Neural crest cell (in vitro differentiated cells): ENCODE results near the gene NCOA3. TPM values are rescaled to one million over a fixed set of nuclear protein-coding genes. Genes with fewer than 3 reads are reported as not detected.
"Not testable (repeated sequence)": the region's sequence is repeated elsewhere in the genome, so short reads cannot be mapped to it uniquely, and the experiment has no call there.

Experiments used
- DNase-seq: peaks from one replicate; pipeline ENCODE4 v3.0.0; 2021; ENCODE audit warnings: low read depth, mixed read lengths, low spot score
- H3K27ac Mint-ChIP-seq: one replicate; pipeline ENCODE4 v1.8.0; 2021; ENCODE audit warnings: mild to moderate bottlenecking, mixed read lengths; ENCODE audit not compliant: unreplicated experiment
- H3K27me3 Mint-ChIP-seq: 2 replicates; pipeline ENCODE4 v1.8.0; 2021; ENCODE audit warnings: low read depth, mild to moderate bottlenecking, mixed read lengths
- H3K36me3 Mint-ChIP-seq: 2 replicates; pipeline ENCODE4 v1.8.0; 2021; ENCODE audit warnings: low read depth, mild to moderate bottlenecking, mixed read lengths
- H3K4me1 Mint-ChIP-seq: 2 replicates; pipeline ENCODE4 v1.8.0; 2021; ENCODE audit warnings: mixed read lengths
- H3K4me3 Mint-ChIP-seq: one replicate; pipeline ENCODE4 v1.8.0; 2021; ENCODE audit warnings: mild to moderate bottlenecking, mixed read lengths
- H3K9me3 Mint-ChIP-seq: 2 replicates; pipeline ENCODE4 v1.8.0; 2021; ENCODE audit warnings: mixed read lengths
- CTCF ChIP-seq: fragments of 200-600 bp; sonication (generic); conservative IDR thresholded peaks from 2 replicates; pipeline ENCODE4 v1.5.0; 2021; ENCODE audit warnings: antibody characterized with exemption, mild to moderate bottlenecking
- total RNA-seq: library from RNA; stranded (reverse); gene quantifications from 2 replicates; pipeline ENCODE4 v1.2.1, GENCODE V29; 2021

Gene NCOA3
- total RNA-seq, 1 donor from 2014 or later: 25.7 TPM

DNA sequence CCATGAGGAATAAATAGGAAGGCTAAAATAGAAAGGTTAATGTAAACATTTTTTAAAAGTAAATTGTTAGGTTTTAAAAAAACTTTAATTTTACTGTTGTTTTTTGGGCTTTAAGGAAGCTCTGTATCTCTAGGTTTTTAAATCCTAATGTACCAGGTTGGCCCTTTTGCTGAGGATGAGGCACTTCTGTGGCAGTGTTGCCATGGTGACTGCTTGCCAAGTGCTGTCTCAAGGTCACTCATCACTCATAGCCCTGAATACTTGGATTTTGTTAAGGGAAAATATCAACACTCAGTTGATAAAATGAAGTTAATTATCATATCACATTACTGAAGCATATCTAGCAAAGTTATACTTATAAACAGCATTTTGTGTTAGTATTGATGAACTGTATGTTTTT lies 50.2 kb downstream of the NCOA3 start:
- H3K4me1 Mint-ChIP-seq: peaks cover 18% of the 10 kb centered on the region
- H3K4me3 Mint-ChIP-seq: no peak overlapping the region
- H3K36me3 Mint-ChIP-seq: peaks cover 6% of the 10 kb centered on the region
- no peak overlapping the region for H3K27ac Mint-ChIP-seq
- H3K27me3 Mint-ChIP-seq: no peaks in the 10 kb centered on the region
- no peak for TF ChIP-seq CTCF
- DNase-seq: no peak
- H3K9me3 Mint-ChIP-seq: no peaks in the 10 kb centered on the region

GRCh38 chr20:47552996-47553395 lies 51.3 kb downstream of the NCOA3 start:
- no peak for TF ChIP-seq CTCF
- H3K4me3 Mint-ChIP-seq: no peak overlapping the region
- H3K27me3 Mint-ChIP-seq: no peaks in the 10 kb centered on the region
- H3K9me3 Mint-ChIP-seq: no peaks in the 10 kb centered on the region
- H3K27ac Mint-ChIP-seq: no peak overlapping the region
- peaks cover 30% of the 10 kb centered on the region for H3K4me1 Mint-ChIP-seq
- H3K36me3 Mint-ChIP-seq: peaks cover 6% of the 10 kb centered on the region
- DNase-seq: no peak

DNA sequence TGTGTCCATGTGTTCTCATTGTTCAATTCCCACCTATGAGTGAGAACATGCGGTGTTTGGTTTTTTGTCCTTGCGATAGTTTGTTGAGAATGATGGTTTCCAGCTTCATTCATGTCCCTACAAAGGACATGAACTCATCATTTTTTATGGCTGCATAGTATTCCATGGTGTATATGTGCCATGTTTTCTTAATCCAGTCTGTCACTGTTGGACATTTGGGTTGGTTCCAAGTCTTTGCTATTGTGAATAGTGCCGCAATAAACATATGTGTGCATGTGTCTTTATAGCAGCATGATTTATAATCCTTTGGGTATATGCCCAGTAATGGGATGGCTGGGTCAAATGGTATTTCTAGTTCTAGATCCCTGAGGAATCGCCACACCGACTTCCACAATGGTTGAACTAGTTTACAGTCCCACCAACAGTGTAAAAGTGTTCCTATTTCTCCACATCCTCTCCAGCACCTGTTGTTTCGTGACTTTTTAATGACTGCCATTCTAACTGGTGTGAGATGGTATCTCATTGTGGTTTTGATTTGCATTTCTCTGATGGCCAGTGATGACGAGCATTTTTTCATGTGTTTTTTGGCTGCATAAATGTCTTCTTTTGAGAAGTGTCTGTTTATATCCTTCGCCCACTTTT lies 52.0 kb downstream of the NCOA3 start:
- H3K4me3 Mint-ChIP-seq, H3K36me3 Mint-ChIP-seq: not testable (repeated sequence)
- peaks cover 35% of the 10 kb centered on the region for H3K4me1 Mint-ChIP-seq

DNA sequence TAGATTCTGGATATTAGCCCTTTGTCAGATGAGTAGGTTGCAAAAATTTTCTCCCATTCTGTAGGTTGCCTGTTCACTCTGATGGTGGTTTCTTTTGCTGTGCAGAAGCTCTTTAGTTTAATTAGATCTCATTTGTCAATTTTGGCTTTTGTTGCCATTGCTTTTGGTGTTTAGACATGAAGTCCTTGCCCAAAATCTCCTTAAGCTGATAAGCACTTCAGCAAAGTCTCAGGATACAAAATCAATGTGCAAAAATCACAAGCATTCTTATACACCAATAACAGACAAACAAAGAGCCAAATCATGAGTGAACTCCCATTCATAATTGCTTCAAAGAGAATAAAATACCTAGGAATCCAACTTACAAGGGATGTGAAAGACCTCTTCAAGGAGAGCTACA lies 52.6 kb downstream of the NCOA3 start:
- H3K36me3 Mint-ChIP-seq, H3K9me3 Mint-ChIP-seq: not testable (repeated sequence)
- H3K4me1 Mint-ChIP-seq: peaks cover 41% of the 10 kb centered on the region

More for the DNA sequence above, 52.0 kb downstream of the NCOA3 start:
- not testable (repeated sequence) for DNase-seq, H3K9me3 Mint-ChIP-seq, H3K27me3 Mint-ChIP-seq, H3K27ac Mint-ChIP-seq

DNA sequence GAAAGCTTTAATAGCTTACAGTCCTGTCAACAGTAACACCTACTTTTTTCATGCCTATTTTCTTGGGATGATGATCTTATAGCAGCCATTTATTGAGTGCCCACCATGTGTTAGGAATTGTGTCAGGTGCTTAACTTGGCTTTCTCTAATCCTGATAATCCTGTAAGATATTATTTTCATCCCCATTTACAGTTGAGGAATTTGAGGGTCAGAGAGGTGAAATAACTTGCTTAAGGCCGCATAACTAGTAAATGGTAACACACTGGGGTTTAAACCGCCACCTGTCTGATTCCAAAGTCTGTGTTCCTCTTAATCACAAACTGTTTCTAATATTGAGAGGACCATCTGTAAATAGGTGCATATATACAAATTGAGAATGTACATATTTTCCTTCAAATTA lies 55.5 kb downstream of the NCOA3 start:
- peaks cover 43% of the 10 kb centered on the region for H3K4me1 Mint-ChIP-seq
- DNase-seq: no peak
- H3K9me3 Mint-ChIP-seq: no peaks in the 10 kb centered on the region
- H3K36me3 Mint-ChIP-seq: peaks cover 6% of the 10 kb centered on the region
- no peak overlapping the region for H3K27ac Mint-ChIP-seq
- H3K27me3 Mint-ChIP-seq: no peaks in the 10 kb centered on the region
- H3K4me3 Mint-ChIP-seq: no peak overlapping the region
- no peak for TF ChIP-seq CTCF

More for the DNA sequence above, 52.6 kb downstream of the NCOA3 start:
- not testable (repeated sequence) for H3K27ac Mint-ChIP-seq, H3K27me3 Mint-ChIP-seq, DNase-seq, H3K4me3 Mint-ChIP-seq

DNA sequence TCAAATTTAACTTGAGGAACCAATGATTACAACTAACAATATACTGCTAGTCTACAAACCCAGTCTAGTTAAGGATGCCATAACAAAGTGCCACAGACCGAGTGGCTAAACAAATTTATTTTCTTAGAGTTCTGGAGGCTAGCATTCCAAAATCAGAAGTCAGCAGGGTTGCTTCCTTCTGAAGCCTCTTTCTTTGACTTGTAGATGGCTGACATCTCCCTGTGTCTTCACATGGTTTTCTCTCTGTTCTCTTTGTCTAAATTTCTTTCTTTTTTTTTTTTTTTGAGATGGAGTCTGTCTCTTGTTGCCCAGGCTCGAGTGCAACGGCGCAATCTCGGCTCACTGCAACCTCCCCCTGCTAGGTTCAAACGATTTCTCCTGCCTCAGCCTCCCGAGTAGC lies 56.1 kb downstream of the NCOA3 start:
- Mint-ChIP-seq H3K27ac (peak overlapping the region; percentile 12), H3K4me1 (peaks cover 43% of the 10 kb centered on the region), H3K9me3 (no peaks in the 10 kb centered on the region), H3K36me3 (peaks cover 6% of the 10 kb centered on the region), H3K4me3 (no peak overlapping the region), H3K27me3 (no peaks in the 10 kb centered on the region)
- TF ChIP-seq CTCF: no peak
- no peak for DNase-seq
